PC-9 (cell line): ENCODE measurements around the gene SLC10A6.

ENCODE experiments used
- EZH2 ChIP-seq: fragments of 200-600 bp; sonication (generic); IDR thresholded peaks from 2 replicates; pipeline ENCODE4 v1.8.0; 2017; ENCODE audit warnings: antibody characterized with exemption, low read depth
- TF ChIP-seq, protein P1 (sequence below): fragments of 200-600 bp; sonication (generic); conservative IDR thresholded peaks from 2 replicates; pipeline ENCODE4 v1.6.1; 2017; ENCODE audit warnings: mixed run types, antibody characterized with exemption, mild to moderate bottlenecking, moderate library complexity

- TF ChIP-seq, protein P1, sequence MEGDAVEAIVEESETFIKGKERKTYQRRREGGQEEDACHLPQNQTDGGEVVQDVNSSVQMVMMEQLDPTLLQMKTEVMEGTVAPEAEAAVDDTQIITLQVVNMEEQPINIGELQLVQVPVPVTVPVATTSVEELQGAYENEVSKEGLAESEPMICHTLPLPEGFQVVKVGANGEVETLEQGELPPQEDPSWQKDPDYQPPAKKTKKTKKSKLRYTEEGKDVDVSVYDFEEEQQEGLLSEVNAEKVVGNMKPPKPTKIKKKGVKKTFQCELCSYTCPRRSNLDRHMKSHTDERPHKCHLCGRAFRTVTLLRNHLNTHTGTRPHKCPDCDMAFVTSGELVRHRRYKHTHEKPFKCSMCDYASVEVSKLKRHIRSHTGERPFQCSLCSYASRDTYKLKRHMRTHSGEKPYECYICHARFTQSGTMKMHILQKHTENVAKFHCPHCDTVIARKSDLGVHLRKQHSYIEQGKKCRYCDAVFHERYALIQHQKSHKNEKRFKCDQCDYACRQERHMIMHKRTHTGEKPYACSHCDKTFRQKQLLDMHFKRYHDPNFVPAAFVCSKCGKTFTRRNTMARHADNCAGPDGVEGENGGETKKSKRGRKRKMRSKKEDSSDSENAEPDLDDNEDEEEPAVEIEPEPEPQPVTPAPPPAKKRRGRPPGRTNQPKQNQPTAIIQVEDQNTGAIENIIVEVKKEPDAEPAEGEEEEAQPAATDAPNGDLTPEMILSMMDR, result no peak
- TF ChIP-seq EZH2, result no peak
Measured at GRCh38 chr4:86853209-86853608, 4.0 kb upstream of the SLC10A6 start.
